OCI-LY3 (cell line): ENCODE results near the gene YPEL4.

ENCODE experiments used
- EZH2phosphoT487 ChIP-seq: fragments of 200-600 bp; shearing (Covaris generic); IDR thresholded peaks from 2 replicates; pipeline ENCODE4 v1.6.1; 2018; ENCODE audit warnings: antibody characterized with exemption, mixed run types, low read depth
- TF ChIP-seq, protein P1 (sequence below): fragments of 200-600, 300-600 bp; sonication (generic); IDR thresholded peaks from 2 replicates; pipeline ENCODE4 v1.5.1; 2014; ENCODE audit warnings: antibody characterized with exemption, low read length, low read depth

DNA sequence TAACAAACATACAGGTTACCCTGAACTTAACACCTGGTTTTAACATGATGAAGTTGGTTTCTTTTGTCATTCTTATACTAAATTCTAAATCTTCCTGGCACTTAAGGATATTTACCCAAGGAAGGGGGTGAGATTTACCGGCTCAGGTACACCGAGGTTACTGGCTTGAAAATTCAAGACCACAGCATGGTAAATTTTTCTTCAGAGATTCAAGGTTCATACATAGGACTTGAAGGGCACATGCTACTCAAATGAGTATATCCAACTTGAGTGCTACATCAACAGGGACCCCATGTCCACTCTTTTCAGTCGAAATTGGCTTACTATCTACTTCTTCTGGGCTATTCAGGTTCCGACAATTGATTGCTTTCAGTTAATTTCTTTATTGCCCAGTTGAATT, 39.5 kb downstream of the YPEL4 start:
- TF ChIP-seq, protein P1, sequence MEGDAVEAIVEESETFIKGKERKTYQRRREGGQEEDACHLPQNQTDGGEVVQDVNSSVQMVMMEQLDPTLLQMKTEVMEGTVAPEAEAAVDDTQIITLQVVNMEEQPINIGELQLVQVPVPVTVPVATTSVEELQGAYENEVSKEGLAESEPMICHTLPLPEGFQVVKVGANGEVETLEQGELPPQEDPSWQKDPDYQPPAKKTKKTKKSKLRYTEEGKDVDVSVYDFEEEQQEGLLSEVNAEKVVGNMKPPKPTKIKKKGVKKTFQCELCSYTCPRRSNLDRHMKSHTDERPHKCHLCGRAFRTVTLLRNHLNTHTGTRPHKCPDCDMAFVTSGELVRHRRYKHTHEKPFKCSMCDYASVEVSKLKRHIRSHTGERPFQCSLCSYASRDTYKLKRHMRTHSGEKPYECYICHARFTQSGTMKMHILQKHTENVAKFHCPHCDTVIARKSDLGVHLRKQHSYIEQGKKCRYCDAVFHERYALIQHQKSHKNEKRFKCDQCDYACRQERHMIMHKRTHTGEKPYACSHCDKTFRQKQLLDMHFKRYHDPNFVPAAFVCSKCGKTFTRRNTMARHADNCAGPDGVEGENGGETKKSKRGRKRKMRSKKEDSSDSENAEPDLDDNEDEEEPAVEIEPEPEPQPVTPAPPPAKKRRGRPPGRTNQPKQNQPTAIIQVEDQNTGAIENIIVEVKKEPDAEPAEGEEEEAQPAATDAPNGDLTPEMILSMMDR, result no peak
- TF ChIP-seq EZH2phosphoT487, result no peak
